Erythroblast (primary cell): ENCODE measurements around the gene EEF2KMT.
"Not testable (repeated sequence)": the region's sequence is repeated elsewhere in the genome, so short reads cannot be mapped to it uniquely, and the experiment has no call there.

Experiments
- DNase-seq, 2 experiments: peaks; one replicate each; lab custom pipeline; 2025; lab: John Stamatoyannopoulos, UW
- GATA1 ChIP-seq: IDR thresholded peaks from 2 replicates; pipeline ENCODE4 v1.6.1; 2011; ENCODE audit warnings: low read depth, mild to moderate bottlenecking, control low read depth, low read length, moderate library complexity
- POLR2A ChIP-seq: IDR thresholded peaks from 2 replicates; pipeline ENCODE4 v1.6.1; 2011; ENCODE audit warnings: mild to moderate bottlenecking, low read length

EEF2KMT gene

GRCh38 chr16:5097470-5098220, at the start of gene EEF2KMT:
TSS of gene EEF2KMT (minus strand) at chr16:5097795. CDS start at chr16:5097739, 56 bp downstream.
- DNase-seq = peak; percentile 99

GRCh38 chr16:5144621-5144956, 47.0 kb upstream of the EEF2KMT start:
- DNase-seq = not testable (repeated sequence)

DNA sequence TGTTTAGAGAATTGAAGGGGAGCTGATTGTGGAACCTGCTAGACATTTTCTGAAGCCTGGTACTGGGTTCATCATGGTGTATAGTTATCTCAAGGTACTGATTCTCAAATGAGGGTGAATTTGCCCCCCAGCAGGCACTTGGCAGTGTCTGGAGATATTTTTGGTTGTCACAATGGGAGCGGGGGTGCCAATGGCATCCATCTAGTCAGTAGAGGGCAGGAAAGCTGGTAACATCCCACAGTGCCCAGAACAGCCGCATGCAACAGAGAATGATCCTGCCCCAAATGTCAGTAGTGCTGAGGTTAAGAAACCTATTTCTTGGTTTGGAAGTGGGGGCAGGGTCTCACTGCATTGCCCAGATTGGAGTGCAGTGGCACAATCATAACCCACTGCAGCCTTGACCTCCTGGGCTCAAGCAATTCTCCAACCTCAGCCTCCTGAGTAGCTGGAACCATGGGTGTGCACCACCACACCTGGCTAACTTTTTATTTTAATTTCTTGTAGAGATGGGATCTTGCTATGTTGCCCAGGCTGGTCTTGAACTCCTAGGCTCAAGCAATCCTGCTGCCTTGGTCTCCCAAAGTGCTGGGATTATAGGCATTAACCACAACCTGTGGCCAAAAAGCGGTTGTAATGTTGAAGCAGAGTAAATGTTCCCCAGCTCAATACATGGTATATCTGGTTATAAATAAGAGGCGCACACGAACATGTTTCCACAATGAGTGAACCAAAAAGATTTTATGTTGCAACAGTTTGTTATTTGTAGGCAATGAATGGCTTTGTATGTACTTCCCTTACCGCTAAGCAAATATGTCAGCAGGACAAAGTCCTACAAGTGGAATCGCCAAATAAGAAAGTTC, 46.4 kb upstream of the EEF2KMT start:
- no peak for DNase-seq
- TF ChIP-seq GATA1 (no peak), POLR2A (no peak)

- not testable (repeated sequence) for DNase-seq
These were observed 42.6 kb upstream of the EEF2KMT start for GRCh38 chr16:5140151-5140550.

GRCh38 chr16:5134739-5135452, 37.3 kb upstream of the EEF2KMT start:
- not testable (repeated sequence) for DNase-seq

DNA sequence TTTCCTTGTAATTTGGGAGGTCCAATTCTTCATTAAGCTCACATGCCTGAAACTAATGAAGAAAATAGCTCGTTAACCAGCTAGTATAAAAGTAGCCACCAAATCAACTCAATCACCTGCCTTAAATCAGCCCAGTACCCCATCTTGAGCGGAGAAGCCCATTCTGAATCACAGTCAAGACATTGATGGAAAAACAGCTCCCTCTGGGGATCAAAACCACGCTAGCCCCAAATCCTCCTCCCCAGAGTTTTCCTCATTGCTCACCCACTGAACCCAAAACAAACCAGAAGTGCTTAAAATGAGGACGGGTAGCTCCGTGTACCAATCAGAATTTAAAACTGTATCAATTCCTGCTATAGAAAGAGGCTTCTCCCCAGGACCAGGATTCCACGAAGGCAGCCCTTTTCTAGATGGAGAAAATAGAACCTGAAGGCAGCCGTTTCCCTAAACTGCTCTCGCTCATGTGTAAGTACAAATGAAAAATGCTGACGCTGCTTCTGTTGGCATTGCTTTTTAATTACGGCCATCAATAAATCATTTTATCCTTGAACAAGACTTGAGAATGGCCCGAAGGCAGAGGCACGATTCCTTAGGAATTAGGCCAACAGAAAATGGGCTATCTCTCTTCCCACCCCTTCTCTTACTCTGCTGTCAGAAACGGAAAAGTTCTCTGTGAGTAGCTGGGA, 35.5 kb upstream of the EEF2KMT start:
- DNase-seq = peak in 1 of 2 experiments; percentile 20

DNA sequence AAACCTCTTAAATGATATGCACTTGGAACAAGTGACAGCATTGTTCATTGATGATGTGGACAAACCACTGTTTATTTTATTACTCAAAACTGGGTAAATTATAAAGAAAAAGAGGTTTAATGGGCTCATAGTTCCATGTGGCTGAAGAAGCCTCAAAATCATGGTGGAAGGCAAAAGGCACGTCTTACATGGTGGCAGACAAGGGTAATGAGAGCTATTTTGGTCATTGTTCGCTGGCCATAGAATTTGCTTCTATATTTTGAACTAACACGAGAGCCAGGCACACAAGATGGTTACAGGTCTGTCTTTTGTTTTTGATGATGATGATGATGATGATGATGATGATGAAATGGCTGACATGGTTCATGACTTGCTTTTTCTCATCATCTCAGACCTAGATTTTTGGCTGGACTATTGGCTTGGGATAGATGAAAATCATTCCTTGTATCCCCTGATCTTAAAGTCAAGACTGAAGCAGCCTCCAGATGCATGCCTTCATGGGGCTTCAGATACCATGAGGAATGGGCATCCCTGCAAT, 33.9 kb upstream of the EEF2KMT start:
- not testable (repeated sequence) for DNase-seq

DNA sequence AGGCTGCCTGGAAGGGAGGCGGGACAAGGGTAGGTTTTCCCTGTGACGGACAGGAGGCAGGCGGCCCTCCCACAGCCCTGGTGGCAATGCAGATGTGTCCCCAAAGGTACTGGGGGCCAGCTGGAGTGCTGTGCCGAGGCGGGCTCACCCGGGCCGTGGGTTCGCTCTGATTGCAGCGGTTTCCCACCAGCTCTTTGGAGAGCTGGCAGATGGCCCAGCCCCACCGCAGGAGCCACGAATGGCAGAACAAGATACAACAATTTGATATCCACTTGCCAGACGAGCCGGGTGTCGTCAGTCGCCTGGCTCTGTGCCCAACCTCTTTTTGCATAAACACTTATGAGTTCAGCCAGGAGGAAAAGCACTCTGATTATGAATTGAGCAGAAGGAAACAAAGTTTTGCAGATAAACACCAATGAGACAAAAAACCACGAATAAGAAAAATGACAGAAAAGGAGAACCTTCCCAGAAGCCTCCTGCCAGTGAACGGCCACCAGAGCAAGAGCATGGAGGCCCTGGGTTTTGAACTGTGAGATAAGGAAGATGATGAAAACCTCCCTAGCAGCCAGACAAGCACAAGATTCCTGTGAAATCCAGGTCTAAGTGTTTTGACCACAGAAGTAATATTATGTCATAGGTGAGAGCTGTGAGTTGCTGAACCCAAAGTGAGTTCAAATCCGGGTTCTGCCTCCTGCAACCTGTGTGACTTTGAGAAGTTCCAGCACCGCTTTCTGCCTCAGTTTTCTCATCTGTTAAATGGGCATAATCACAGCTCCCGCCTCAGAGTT, 19.9 kb upstream of the EEF2KMT start:
- DNase-seq = peak; percentile 91

DNA sequence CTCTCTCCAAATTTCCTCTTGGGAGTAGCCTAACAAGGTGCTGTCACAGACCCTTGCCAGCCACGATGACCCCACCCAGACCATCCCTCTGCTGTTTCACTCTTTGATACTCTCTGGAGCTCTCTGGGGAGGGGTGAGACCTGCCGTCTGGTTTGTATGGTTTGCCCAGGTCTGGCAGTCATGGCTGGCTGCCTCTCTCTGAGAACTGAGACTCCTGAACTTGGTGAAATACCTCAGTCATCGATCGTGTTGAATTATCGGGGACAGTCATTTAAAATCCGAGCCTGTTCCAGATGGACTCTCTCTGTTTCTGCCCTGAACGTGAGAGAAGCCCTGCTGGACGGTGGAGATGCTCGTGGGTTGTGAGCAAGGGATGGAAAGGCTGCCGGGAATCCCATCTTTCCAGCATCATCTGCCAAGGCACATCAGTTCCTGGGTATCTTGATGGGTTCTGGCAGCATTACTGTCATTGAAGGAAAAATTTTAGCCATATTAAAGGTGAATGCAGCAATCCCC, 19.2 kb upstream of the EEF2KMT start:
- not testable (repeated sequence) for DNase-seq

DNA sequence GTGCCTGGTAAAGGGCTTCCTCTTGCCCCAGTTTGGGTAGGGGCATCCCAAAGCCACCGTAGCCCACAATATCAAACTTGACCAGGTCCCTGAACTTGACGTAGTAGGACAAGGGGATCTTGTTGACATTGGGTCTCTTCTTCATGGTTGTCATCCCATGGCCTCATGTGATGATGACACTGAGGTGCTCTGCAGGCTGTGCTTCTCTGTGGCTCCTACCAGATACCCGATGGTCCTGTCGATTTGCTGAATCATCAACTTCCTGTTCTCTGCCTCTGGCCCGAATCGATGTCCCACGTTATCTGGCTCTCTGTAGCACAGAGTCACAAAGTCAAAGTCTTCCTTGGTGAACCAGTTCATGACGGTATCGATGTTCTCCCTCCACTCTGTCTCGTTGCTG, 13.3 kb upstream of the EEF2KMT start:
- DNase-seq = peak in 1 of 2 experiments; percentile 32

DNA sequence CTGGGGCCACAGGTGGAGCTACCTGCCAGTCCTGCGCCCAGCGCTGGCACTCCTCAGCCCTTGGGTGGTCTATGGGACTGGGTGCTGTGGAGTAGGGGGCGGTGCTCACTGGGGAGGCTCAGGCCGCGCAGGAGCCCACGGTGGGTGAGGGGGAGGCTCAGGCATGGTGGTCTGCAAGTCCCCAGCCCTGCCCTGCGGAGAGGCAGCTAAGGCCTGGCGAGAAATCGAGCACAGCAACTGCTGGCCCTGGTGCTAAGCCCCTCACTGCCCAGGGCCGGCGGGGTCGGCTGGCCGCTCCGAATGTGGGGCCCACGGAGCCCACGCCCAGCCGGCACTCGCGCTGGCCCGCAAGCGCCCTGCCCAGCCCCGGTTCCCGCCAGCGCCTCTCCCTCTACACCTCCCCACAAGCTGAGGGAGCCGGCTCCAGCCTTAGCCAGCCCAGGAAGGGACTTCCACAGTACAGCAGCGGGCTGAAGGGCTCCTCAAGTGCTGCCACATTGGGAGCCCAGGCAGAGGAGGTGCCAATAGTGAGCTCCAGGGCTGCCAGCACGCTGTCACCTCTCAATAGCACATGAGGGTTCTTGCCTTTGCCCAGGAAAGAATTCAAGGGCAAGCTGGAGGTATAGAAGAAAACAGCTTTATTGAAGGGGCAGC, 11.0 kb upstream of the EEF2KMT start:
- no peak for DNase-seq
- TF ChIP-seq POLR2A (no peak), GATA1 (no peak)

- DNase-seq = not testable (repeated sequence)
These were observed 7.4 kb upstream of the EEF2KMT start for GRCh38 chr16:5105039-5105438.

- not testable (repeated sequence) for DNase-seq
These were observed 5.9 kb upstream of the EEF2KMT start for GRCh38 chr16:5103296-5104032.

DNA sequence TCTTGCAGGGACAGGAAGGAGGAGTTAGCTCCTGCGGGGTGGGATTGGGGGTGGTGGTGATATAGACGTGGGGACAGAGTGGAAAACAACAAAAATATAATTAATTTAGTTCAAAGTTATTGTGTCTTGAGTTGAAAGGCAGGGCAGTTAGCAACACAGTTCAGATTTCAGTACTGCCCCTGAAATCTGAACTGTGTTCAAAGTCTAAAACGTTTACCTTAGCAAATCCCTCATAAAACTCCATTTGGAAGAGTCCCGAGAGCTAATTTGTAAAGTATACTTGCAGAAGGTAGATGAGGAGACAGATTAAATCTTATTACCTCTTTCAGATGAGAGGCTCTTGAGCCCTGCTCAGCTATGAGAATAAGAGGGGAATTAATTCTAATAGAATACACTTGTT, 1.6 kb upstream of the EEF2KMT start:
- not testable (repeated sequence) for DNase-seq

GRCh38 chr16:5098221-5099159, 895 bp upstream of the EEF2KMT start:
- peak; percentile 71 to 74 for DNase-seq

DNA sequence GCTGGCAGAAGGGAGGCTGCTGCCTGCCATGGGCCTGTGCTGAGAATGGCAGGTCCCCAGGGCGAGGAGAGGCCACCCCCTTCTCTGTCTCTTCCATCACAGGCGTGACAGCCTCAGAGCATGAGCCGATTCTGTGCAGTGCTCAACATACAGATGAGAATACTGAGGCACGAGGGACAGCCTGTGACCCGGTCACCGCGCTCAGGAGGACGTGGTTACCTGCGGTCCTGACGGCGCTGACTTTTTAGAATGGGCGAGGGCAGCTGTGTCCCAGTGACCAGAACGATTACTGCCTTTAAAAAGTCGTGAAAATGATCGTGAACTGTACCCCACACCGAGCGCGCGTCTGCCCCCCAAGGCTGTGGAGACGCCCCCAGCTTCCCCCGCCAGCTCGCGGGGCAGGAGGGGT, 530 bp downstream of the EEF2KMT start:
- DNase-seq = peak; percentile 55 to 56

DNA sequence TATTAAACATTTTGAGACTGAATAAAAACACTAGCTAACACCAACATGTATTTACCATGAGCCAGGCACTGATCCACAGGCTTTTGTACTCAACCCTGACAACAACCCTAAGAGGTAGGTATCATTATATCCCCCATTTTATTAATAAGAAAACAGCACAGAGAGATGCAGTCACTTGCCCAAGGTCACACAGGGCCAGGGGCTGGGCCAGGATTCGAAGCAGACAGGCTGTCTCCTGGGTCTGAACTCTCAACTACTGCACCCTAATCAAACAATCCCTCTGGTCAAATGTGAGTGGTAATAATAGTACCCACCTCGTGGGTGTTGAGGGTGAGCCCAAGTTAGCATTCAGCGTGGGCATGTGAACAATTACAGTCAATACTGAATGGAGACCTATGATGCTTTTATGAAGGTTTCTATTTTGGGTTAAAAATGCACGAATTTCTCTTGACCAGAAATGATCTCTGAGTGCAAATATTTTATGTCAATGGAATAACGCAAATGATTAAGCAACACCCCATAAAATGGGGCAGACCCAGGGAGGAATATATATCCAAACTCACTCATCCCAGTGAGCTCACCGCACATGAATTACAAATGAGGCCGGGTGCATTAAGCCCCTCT, 1.0 kb downstream of the EEF2KMT start:
- DNase-seq = not testable (repeated sequence)
